SU-DHL-6 (cell line): ENCODE data around the gene CTSK.

ENCODE experiments used
- H2AFZ ChIP-seq: fragments of 200-600 bp; sonication (generic); 2 replicates; pipeline ENCODE4 v1.6.1; 2014; ENCODE audit warnings: low read depth, mild to moderate bottlenecking, moderate library complexity, mixed read lengths, antibody characterized with exemption, low read length; ENCODE audit not compliant: severe bottlenecking
- H3F3A ChIP-seq: fragments of 200-600 bp; shearing (Covaris generic); 2 replicates; pipeline ENCODE4 v1.6.0; 2016; ENCODE audit warnings: antibody characterized with exemption, mild to moderate bottlenecking; ENCODE audit not compliant: insufficient read depth
- H3K27ac ChIP-seq: fragments of 200-600 bp; sonication (generic); 2 replicates; pipeline ENCODE4 v1.5.1; 2016; ENCODE audit warnings: low read depth, mild to moderate bottlenecking, low read length, moderate library complexity, mixed read lengths
- H3K27me3 ChIP-seq: fragments of 200-600 bp; sonication (generic), shearing (Covaris generic); 2 replicates; pipeline ENCODE4 v1.6.0; 2014; ENCODE audit warnings: mild to moderate bottlenecking, low read length
- H3K36me3 ChIP-seq: fragments of 200-600 bp; sonication (generic); 2 replicates; pipeline ENCODE4 v1.6.1; 2014; ENCODE audit warnings: mild to moderate bottlenecking, low read length, mixed read lengths
- H3K4me2 ChIP-seq: fragments of 300-600, 200-600 bp; shearing (Covaris generic), sonication (generic); 2 replicates; pipeline ENCODE4 v1.6.0; 2014; ENCODE audit warnings: low read length, low read depth, mild to moderate bottlenecking; ENCODE audit not compliant: poor library complexity, severe bottlenecking
- H3K4me3 ChIP-seq: fragments of 200-600 bp; sonication (generic); 2 replicates; pipeline ENCODE4 v1.5.1; 2014; ENCODE audit warnings: antibody characterized with exemption, low read length, mild to moderate bottlenecking, mixed read lengths; ENCODE audit not compliant: insufficient read depth, poor library complexity, severe bottlenecking
- H3K79me2 ChIP-seq: fragments of 200-600 bp; sonication (generic); 2 replicates; pipeline ENCODE4 v1.6.1; 2014; ENCODE audit warnings: mild to moderate bottlenecking, low read length, moderate library complexity; ENCODE audit not compliant: insufficient read depth
- H3K9ac ChIP-seq: fragments of 200-600 bp; sonication (generic); 2 replicates; pipeline ENCODE4 v1.7.0; 2014; ENCODE audit warnings: mild to moderate bottlenecking, low read length
- H3K9me2 ChIP-seq: fragments of 200-600 bp; sonication (generic); replicated peaks from 2 replicates; pipeline ENCODE4 v1.6.1; 2014; ENCODE audit warnings: low read length; ENCODE audit not compliant: insufficient read depth
- H3K9me3 ChIP-seq: fragments of 200-600 bp; sonication (generic); 2 replicates; pipeline ENCODE4 v1.6.1; 2014; ENCODE audit warnings: low read length, mixed read lengths; ENCODE audit not compliant: insufficient read depth
- H4K20me1 ChIP-seq: fragments of 200-600 bp; sonication (generic); 2 replicates; pipeline ENCODE4 v1.6.1; 2014; ENCODE audit warnings: low read depth, mild to moderate bottlenecking, antibody characterized with exemption, low read length, moderate library complexity, mixed read lengths
- EZH2phosphoT487 ChIP-seq: fragments of 200-600 bp; sonication (generic), shearing (Covaris generic); conservative IDR thresholded peaks from 2 replicates; pipeline ENCODE4 v1.6.1; 2018; ENCODE audit warnings: mild to moderate bottlenecking, antibody characterized with exemption, low read length, moderate library complexity, mixed read lengths
- TF ChIP-seq, protein P1 (sequence below): fragments of 200-600 bp; sonication (generic); IDR thresholded peaks from one replicate; pipeline ENCODE4 v1.5.1; 2017; ENCODE audit warnings: antibody characterized with exemption, mild to moderate bottlenecking, low read length, moderate library complexity; ENCODE audit not compliant: insufficient read depth, poor library complexity, severe bottlenecking

Gene CTSK

DNA sequence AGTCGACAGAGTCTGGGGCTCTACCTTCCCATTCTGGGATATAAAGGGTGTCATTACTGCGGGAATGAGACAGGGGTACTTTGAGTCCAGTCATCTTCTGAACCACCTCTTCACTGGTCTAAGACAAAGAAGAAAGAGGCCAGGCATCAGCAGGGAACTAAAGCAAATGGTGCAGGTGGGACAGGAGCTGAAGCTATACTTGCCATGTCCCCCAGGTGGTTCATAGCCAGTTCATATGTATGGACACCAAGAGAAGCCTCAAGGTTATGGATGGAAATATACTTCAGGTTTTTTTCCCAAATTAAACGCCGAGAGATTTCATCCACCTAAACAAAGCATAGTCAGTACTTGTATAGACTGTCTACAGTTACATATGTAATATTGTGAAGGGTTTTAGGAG is 2.2 kb downstream of the CTSK start:
- TF ChIP-seq, protein P1, sequence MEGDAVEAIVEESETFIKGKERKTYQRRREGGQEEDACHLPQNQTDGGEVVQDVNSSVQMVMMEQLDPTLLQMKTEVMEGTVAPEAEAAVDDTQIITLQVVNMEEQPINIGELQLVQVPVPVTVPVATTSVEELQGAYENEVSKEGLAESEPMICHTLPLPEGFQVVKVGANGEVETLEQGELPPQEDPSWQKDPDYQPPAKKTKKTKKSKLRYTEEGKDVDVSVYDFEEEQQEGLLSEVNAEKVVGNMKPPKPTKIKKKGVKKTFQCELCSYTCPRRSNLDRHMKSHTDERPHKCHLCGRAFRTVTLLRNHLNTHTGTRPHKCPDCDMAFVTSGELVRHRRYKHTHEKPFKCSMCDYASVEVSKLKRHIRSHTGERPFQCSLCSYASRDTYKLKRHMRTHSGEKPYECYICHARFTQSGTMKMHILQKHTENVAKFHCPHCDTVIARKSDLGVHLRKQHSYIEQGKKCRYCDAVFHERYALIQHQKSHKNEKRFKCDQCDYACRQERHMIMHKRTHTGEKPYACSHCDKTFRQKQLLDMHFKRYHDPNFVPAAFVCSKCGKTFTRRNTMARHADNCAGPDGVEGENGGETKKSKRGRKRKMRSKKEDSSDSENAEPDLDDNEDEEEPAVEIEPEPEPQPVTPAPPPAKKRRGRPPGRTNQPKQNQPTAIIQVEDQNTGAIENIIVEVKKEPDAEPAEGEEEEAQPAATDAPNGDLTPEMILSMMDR = no peak
- TF ChIP-seq EZH2phosphoT487 = no peak
- no peaks in the 10 kb centered on the region for H3K79me2 ChIP-seq
- H3K9me2 ChIP-seq = no peaks in the 10 kb centered on the region
- H3K27ac ChIP-seq = no peak overlapping the region
- H3K9me3 ChIP-seq = no peaks in the 10 kb centered on the region
- no peaks in the 10 kb centered on the region for H4K20me1 ChIP-seq
- H2AFZ ChIP-seq = no peak overlapping the region
- no peaks in the 10 kb centered on the region for H3K27me3 ChIP-seq
- H3K9ac ChIP-seq = no peak overlapping the region
- no peaks in the 10 kb centered on the region for H3F3A ChIP-seq
- no peak overlapping the region for H3K4me2 ChIP-seq
- no peak overlapping the region for H3K4me3 ChIP-seq
- H3K36me3 ChIP-seq = no peaks in the 10 kb centered on the region

DNA sequence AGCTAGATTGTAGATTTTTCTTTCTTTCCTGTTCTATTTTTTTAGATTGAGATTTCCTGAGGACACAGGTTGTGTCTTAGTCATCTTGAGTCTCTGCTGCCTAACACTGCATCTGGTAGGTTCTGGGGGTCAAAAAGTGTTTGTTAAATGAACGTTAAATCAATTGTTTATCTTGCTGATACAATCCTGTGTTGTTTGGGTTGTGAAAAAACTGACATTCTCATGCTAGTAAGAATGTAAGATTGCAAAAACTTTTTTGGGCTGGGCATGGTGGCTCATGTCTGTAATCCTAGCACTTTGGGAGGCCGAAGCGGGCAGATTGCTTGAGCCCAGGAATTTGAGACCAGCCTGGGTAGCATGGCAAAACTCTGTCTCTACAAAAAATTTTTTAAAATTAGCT is 3.4 kb downstream of the CTSK start:
- no peak overlapping the region for H2AFZ ChIP-seq
- H3K9ac ChIP-seq = no peak overlapping the region
- H3K4me2 ChIP-seq = no peak overlapping the region
- no peaks in the 10 kb centered on the region for H3K36me3 ChIP-seq
- H3K27me3 ChIP-seq = no peaks in the 10 kb centered on the region
- H4K20me1 ChIP-seq = no peaks in the 10 kb centered on the region
- H3K27ac ChIP-seq = no peak overlapping the region
- no peak overlapping the region for H3K4me3 ChIP-seq
- no peak for TF ChIP-seq EZH2phosphoT487
- TF ChIP-seq, protein P1 = no peak
- no peaks in the 10 kb centered on the region for H3K79me2 ChIP-seq
- H3K9me3 ChIP-seq = no peaks in the 10 kb centered on the region
- H3F3A ChIP-seq = no peaks in the 10 kb centered on the region
- H3K9me2 ChIP-seq = no peaks in the 10 kb centered on the region

DNA sequence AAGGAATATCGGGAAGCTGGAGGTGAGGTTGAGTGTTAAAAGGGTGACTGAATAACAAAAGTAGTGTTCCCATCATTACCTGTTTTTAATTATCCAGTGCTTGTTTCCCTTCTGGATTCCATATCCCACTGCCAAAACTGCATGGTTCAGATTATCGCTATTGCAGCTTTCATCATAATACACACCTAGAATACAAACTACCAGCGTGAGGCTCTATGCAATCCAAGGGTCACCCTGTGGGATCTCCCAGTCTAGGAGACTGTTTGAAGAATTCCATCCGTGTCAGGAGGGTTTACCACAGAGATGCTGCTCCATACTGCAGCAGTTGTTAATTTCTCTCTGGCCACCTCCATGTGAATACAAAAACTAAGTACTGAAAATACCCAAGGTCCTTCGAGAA is 9.0 kb downstream of the CTSK start:
- TF ChIP-seq EZH2phosphoT487 = no peak
- TF ChIP-seq, protein P1 = no peak
- Histone ChIP-seq H3K9ac (no peak overlapping the region), H3K4me2 (no peak overlapping the region)

DNA sequence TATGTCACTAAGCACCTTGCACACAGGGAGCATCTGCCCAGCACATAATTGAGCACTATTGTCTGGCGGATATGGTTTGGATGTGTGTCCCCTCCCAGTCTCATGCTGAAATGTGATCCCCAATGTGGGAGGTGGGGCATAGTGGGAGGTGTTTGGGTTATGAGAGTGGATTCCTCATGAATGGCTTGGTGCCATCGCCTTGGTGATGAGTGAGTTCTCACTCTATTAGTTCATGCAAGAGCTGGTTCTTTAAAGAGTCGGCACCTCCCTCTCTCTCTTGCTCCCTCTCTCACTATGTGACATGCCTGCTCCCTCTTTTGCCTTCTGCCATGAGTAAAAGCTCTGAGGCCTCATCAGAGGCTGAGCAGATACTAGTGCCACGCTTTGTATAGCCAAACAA is 9.5 kb downstream of the CTSK start:
- Histone ChIP-seq H3K4me2 (no peak overlapping the region), H3K4me3 (no peak overlapping the region), H3K79me2 (no peaks in the 10 kb centered on the region), H2AFZ (no peak overlapping the region), H3K27ac (no peak overlapping the region), H4K20me1 (no peaks in the 10 kb centered on the region), H3K9me2 (no peaks in the 10 kb centered on the region), H3K9ac (no peak overlapping the region), H3F3A (no peaks in the 10 kb centered on the region), H3K36me3 (no peaks in the 10 kb centered on the region), H3K27me3 (no peaks in the 10 kb centered on the region), H3K9me3 (no peaks in the 10 kb centered on the region)
- no peak for TF ChIP-seq EZH2phosphoT487
- TF ChIP-seq, protein P1 = no peak

More for the DNA sequence above, 9.0 kb downstream of the CTSK start:
- H4K20me1 ChIP-seq = no peaks in the 10 kb centered on the region
- no peak overlapping the region for H2AFZ ChIP-seq
- no peaks in the 10 kb centered on the region for H3K79me2 ChIP-seq
- no peaks in the 10 kb centered on the region for H3K36me3 ChIP-seq
- H3F3A ChIP-seq = no peaks in the 10 kb centered on the region
- no peaks in the 10 kb centered on the region for H3K9me3 ChIP-seq
- no peaks in the 10 kb centered on the region for H3K27me3 ChIP-seq
- no peak overlapping the region for H3K4me3 ChIP-seq
- no peaks in the 10 kb centered on the region for H3K9me2 ChIP-seq
- H3K27ac ChIP-seq = no peak overlapping the region
